Gastrocnemius medialis (tissue), 4 donors: Measurements from ENCODE around the gene ALG6.

ENCODE experiments used
- CTCF ChIP-seq, 5 experiments: fragments of 450-650 bp in 3 of 5; fragments of 200-600 bp in 2 of 5; sonication (generic) in 2 of 5; IDR thresholded peaks in 4 of 5; conservative IDR thresholded peaks in 1 of 5; 1 replicate in 4 of 5; 2 replicates in 1 of 5; pipeline ENCODE4 v1.5.1; 2016 to 2019; ENCODE audit warnings: antibody characterized with exemption in 5 of 5, mild to moderate bottlenecking in 3 of 5, moderate library complexity in 3 of 5
- POLR2A ChIP-seq, 2 donors: fragments of 450-650 bp; IDR thresholded peaks; one replicate each; pipeline ENCODE4 v1.6.1; 2017; ENCODE audit warnings: antibody characterized with exemption in 2 of 2, mild to moderate bottlenecking in 2 of 2, moderate library complexity in 2 of 2

GRCh38 chr1:63362578-63362977 is 4.8 kb upstream of the ALG6 start:
- no peak for TF ChIP-seq CTCF (IDR thresholded peaks at IDR 0.05 in 4 of 5, conservative IDR thresholded peaks at IDR 0.05 in 1 of 5)
- no peak for TF ChIP-seq POLR2A (IDR thresholded peaks at IDR 0.05)
